ENCODE data around the gene E2F4. TPM values are rescaled to one million over a fixed set of nuclear protein-coding genes. Genes with fewer than 3 reads are reported as not detected.
A peak's percentile ranks its signal among the peaks of the same experiment; 100 is the strongest.

Gene E2F4
- polyA plus RNA-seq, 1 donor (not counting 4 experiments of a cell fraction or from before 2014, with no cell fraction given) = 64.7 TPM

- H3K36me3 ChIP-seq (ENCODE audit: control insufficient read depth in 2 of 2, extremely low read depth in 1 of 2, insufficient read depth in 2 of 2, low read length in 2 of 2) = peaks cover 12 to 21% of the 10 kb centered on the region in 2 experiments
- peaks cover 22% of the 10 kb centered on the region for H3K79me2 ChIP-seq (ENCODE audit: control insufficient read depth, insufficient read depth, low read length)
- peak overlapping the region; percentile 91 for H3K27ac ChIP-seq (ENCODE audit: control insufficient read depth, insufficient read depth, low read length)
- H3K4me2 ChIP-seq (ENCODE audit: control insufficient read depth, extremely low read depth, insufficient read depth, low read depth, low read length) = peak overlapping the region; percentile 79
- peaks cover 61% of the 10 kb centered on the region for H3K4me1 ChIP-seq (ENCODE audit: control insufficient read depth, extremely low read depth, insufficient read depth, low read length)
- H3K4me3 ChIP-seq (ENCODE audit: control insufficient read depth in 2 of 3, extremely low read depth in 1 of 3, insufficient read depth in 2 of 3, low read depth in 1 of 3, low read length in 3 of 3) = peak overlapping the region in 1 of 3 experiments; percentile 46
- peak overlapping the region; percentile 6 for H2AFZ ChIP-seq (ENCODE audit: control insufficient read depth, low read length)
- H3K9me1 ChIP-seq (ENCODE audit: control insufficient read depth, extremely low read depth, insufficient read depth, low read length) = peaks cover 2% of the 10 kb centered on the region
- H3K9me3 ChIP-seq (ENCODE audit: control insufficient read depth, low read depth, low read length) = no peaks in the 10 kb centered on the region
- peak overlapping the region; percentile 68 for H3K9ac ChIP-seq (ENCODE audit: control insufficient read depth, extremely low read depth, insufficient read depth, low read length)
- dilution Hi-C loops (cut with MboI; ENCODE audit: extremely low pct_ligation_motif_present, low sequenced_read_pairs) = no loop called here
- peak; percentile 53 for FAIRE-seq
- no peaks in the 10 kb centered on the region for H3K27me3 ChIP-seq (ENCODE audit: control insufficient read depth, extremely low read depth, insufficient read depth, low read length)
- peak; percentile 87 for DNase-seq (ENCODE audit: low read depth, low spot score)
- no peak for TF ChIP-seq EZH2 (IDR thresholded peaks at IDR 0.05; ENCODE audit: low read length)
- no peak for TF ChIP-seq CTCF (optimal IDR thresholded peaks at IDR 0.05 in 1 of 3, IDR thresholded peaks at IDR 0.05 in 1 of 3, conservative IDR thresholded peaks at IDR 0.05 in 1 of 3; ENCODE audit: extremely low read depth in 1 of 3, insufficient read depth in 2 of 3, low read length in 3 of 3)
- H4K20me1 ChIP-seq (ENCODE audit: control insufficient read depth, extremely low read depth, insufficient read depth, low read length) = no peaks in the 10 kb centered on the region
Measured at GRCh38 chr16:67241008-67241900, 49.3 kb downstream of the E2F4 start.

GRCh38 chr16:67242138-67242730 is 50.3 kb downstream of the E2F4 start:
- TF ChIP-seq EZH2 (IDR thresholded peaks at IDR 0.05; ENCODE audit: low read length) (no peak), CTCF (optimal IDR thresholded peaks at IDR 0.05 in 1 of 3, IDR thresholded peaks at IDR 0.05 in 1 of 3, conservative IDR thresholded peaks at IDR 0.05 in 1 of 3; ENCODE audit: extremely low read depth in 1 of 3, insufficient read depth in 2 of 3, low read length in 3 of 3) (no peak)
- FAIRE-seq (no peak), DNase-seq (ENCODE audit: low read depth, low spot score) (no peak)
- H3K27me3 ChIP-seq (ENCODE audit: control insufficient read depth, extremely low read depth, insufficient read depth, low read length) = no peaks in the 10 kb centered on the region
- no peak overlapping the region for H2AFZ ChIP-seq (ENCODE audit: control insufficient read depth, low read length)
- no peaks in the 10 kb centered on the region for H4K20me1 ChIP-seq (ENCODE audit: control insufficient read depth, extremely low read depth, insufficient read depth, low read length)
- peaks cover 22% of the 10 kb centered on the region for H3K79me2 ChIP-seq (ENCODE audit: control insufficient read depth, insufficient read depth, low read length)
- H3K9me3 ChIP-seq (ENCODE audit: control insufficient read depth, low read depth, low read length) = no peaks in the 10 kb centered on the region
- peaks cover 11 to 18% of the 10 kb centered on the region in 2 experiments for H3K36me3 ChIP-seq (ENCODE audit: control insufficient read depth in 2 of 2, extremely low read depth in 1 of 2, insufficient read depth in 2 of 2, low read length in 2 of 2)
- peaks cover 2% of the 10 kb centered on the region for H3K9me1 ChIP-seq (ENCODE audit: control insufficient read depth, extremely low read depth, insufficient read depth, low read length)
- no peak overlapping the region for H3K4me3 ChIP-seq (ENCODE audit: control insufficient read depth in 2 of 3, extremely low read depth in 1 of 3, insufficient read depth in 2 of 3, low read depth in 1 of 3, low read length in 3 of 3)
- H3K4me2 ChIP-seq (ENCODE audit: control insufficient read depth, extremely low read depth, insufficient read depth, low read depth, low read length) = peak overlapping the region; percentile 79
- H3K4me1 ChIP-seq (ENCODE audit: control insufficient read depth, extremely low read depth, insufficient read depth, low read length) = peaks cover 59% of the 10 kb centered on the region
- H3K27ac ChIP-seq (ENCODE audit: control insufficient read depth, insufficient read depth, low read length) = peak overlapping the region; percentile 91
- no peak overlapping the region for H3K9ac ChIP-seq (ENCODE audit: control insufficient read depth, extremely low read depth, insufficient read depth, low read length)
- dilution Hi-C loops (cut with MboI; ENCODE audit: extremely low pct_ligation_motif_present, low sequenced_read_pairs) = no loop called here
